HG02884 (cell line): ENCODE measurements around the gene SHROOM3.

Experiments
- ATAC-seq: cut with Tn5 transposase; IDR thresholded peaks from one replicate; pipeline ENCODE4 v1.9.1; 2021; ENCODE audit warnings: mild to moderate bottlenecking, moderate library complexity; ENCODE audit not compliant: unreplicated experiment

SHROOM3 gene

GRCh38 chr4:76736414-76736813 lies 301.4 kb downstream of the SHROOM3 start:
- no peak for ATAC-seq

- ATAC-seq = no peak
Measured at GRCh38 chr4:76737180-76737579, 302.2 kb downstream of the SHROOM3 start.

- no peak for ATAC-seq
Measured at GRCh38 chr4:76737771-76738085, 302.7 kb downstream of the SHROOM3 start.

GRCh38 chr4:76738086-76738931 lies 303.3 kb downstream of the SHROOM3 start:
- ATAC-seq = no peak

GRCh38 chr4:76740192-76740591 lies 305.2 kb downstream of the SHROOM3 start:
- ATAC-seq = no peak

GRCh38 chr4:76740866-76741662 lies 306.0 kb downstream of the SHROOM3 start:
- no peak for ATAC-seq

- no peak for ATAC-seq
Measured at GRCh38 chr4:76741663-76742020, 306.6 kb downstream of the SHROOM3 start.

- no peak for ATAC-seq
Measured at GRCh38 chr4:76744241-76744921, 309.4 kb downstream of the SHROOM3 start.

- no peak for ATAC-seq
Measured at GRCh38 chr4:76745240-76745639, 310.2 kb downstream of the SHROOM3 start.

GRCh38 chr4:76747563-76747962 lies 312.5 kb downstream of the SHROOM3 start:
- no peak for ATAC-seq

GRCh38 chr4:76748649-76749048 lies 313.6 kb downstream of the SHROOM3 start:
- no peak for ATAC-seq

GRCh38 chr4:76749355-76749754 lies 314.3 kb downstream of the SHROOM3 start:
- no peak for ATAC-seq

- ATAC-seq = no peak
Measured at GRCh38 chr4:76750716-76751115, 315.7 kb downstream of the SHROOM3 start.

- no peak for ATAC-seq
Measured at GRCh38 chr4:76751612-76752343, 316.7 kb downstream of the SHROOM3 start.

GRCh38 chr4:76752861-76753501 lies 318.0 kb downstream of the SHROOM3 start:
- ATAC-seq = no peak

GRCh38 chr4:76753814-76754213 lies 318.8 kb downstream of the SHROOM3 start:
- ATAC-seq = no peak

GRCh38 chr4:76754439-76754838 lies 319.4 kb downstream of the SHROOM3 start:
- ATAC-seq = no peak

GRCh38 chr4:76755756-76756155 lies 320.7 kb downstream of the SHROOM3 start:
- no peak for ATAC-seq

- no peak for ATAC-seq
Measured at GRCh38 chr4:76756416-76756815, 321.4 kb downstream of the SHROOM3 start.

GRCh38 chr4:76757418-76757939 lies 322.4 kb downstream of the SHROOM3 start:
- ATAC-seq = no peak
